Measurements from ENCODE around the gene EFCAB8.

- no peak for TF ChIP-seq CTCF (conservative IDR thresholded peaks at IDR 0.05)
- TF ChIP-seq EZH2 (IDR thresholded peaks at IDR 0.05; ENCODE audit: low read depth) = no peak
Observed at GRCh38 chr20:32999603-33000250, 141.0 kb downstream of the EFCAB8 start.
